Naive thymus-derived CD4-positive, alpha-beta T cell (primary cell): ENCODE measurements around the gene MRPS9. TPM values are rescaled to one million over a fixed set of nuclear protein-coding genes. Genes with fewer than 3 reads are reported as not detected.

Source experiments
- ATAC-seq: fragments of 150-1000 bp; cut with Tn5 transposase; 2 replicates; pipeline ENCODE4 v1.10.0; 2021; ENCODE audit warnings: mild to moderate bottlenecking, moderate library complexity
- CTCF ChIA-PET: fragments of 350-600 bp; sonication (Branson Sonifier 250); formaldehyde crosslinking; loops from one replicate; lab custom pipeline; 2021; ENCODE audit warnings: antibody characterized with exemption; lab: Charles Lee
- POLR2A ChIA-PET: fragments of 350-600 bp; sonication (Branson Sonifier 250); formaldehyde crosslinking; loops from one replicate; lab custom pipeline; 2021; ENCODE audit warnings: antibody characterized with exemption, inconsistent platforms; lab: Charles Lee
- DNase-seq, 9 donors: peaks; one replicate each; pipeline versions ENCODE4 v3.0.0 to v3.0.0-alpha.2; 2020 to 2022; ENCODE audit warnings: mixed read lengths in 1 of 9
- H3K27ac ChIP-seq: one replicate; pipeline ENCODE4 v1.7.0; 2013; ENCODE audit warnings: mild to moderate bottlenecking, low read depth, low read length, moderate library complexity
- H3K27me3 ChIP-seq, 2 donors: one replicate each; pipeline ENCODE4 v1.7.0; 2013; ENCODE audit warnings: low read length in 2 of 2, mild to moderate bottlenecking in 2 of 2, moderate library complexity in 2 of 2; ENCODE audit not compliant: control insufficient read depth in 2 of 2, insufficient read depth in 2 of 2
- H3K36me3 ChIP-seq, 3 experiments: 1 replicate in 2 of 3; 2 replicates in 1 of 3; pipeline ENCODE4 v1.7.0; 2013; ENCODE audit warnings: low read length in 3 of 3, mild to moderate bottlenecking in 3 of 3, moderate library complexity in 1 of 3; ENCODE audit not compliant: insufficient read depth in 3 of 3, control insufficient read depth in 2 of 3
- H3K4me1 ChIP-seq, 2 donors: one replicate each; pipeline ENCODE4 v1.7.0; 2013; ENCODE audit warnings: low read length in 2 of 2, mild to moderate bottlenecking in 2 of 2, moderate library complexity in 1 of 2; ENCODE audit not compliant: control insufficient read depth in 2 of 2, insufficient read depth in 2 of 2
- H3K4me3 ChIP-seq: 2 replicates; pipeline ENCODE4 v1.7.0; 2013; ENCODE audit warnings: mild to moderate bottlenecking, low read length
- H3K9me3 ChIP-seq, 3 experiments: 1 replicate in 2 of 3; 2 replicates in 1 of 3; pipeline ENCODE4 v1.7.0; 2013; ENCODE audit warnings: low read length in 3 of 3; ENCODE audit not compliant: control insufficient read depth in 2 of 3
- H3K27ac Mint-ChIP-seq, 9 donors: one replicate each; pipeline ENCODE4 v1.8.0; 2020 to 2022; ENCODE audit warnings: mixed read lengths in 9 of 9, mild to moderate bottlenecking in 8 of 9, moderate library complexity in 5 of 9, inconsistent platforms in 2 of 9
- H3K27me3 Mint-ChIP-seq, 5 donors: one replicate each; pipeline ENCODE4 v1.8.0; 2021 to 2022; ENCODE audit warnings: mixed read lengths in 5 of 5, mild to moderate bottlenecking in 1 of 5
- H3K36me3 Mint-ChIP-seq, 5 donors: one replicate each; pipeline ENCODE4 v1.8.0; 2020 to 2022; ENCODE audit warnings: mixed read lengths in 5 of 5, mild to moderate bottlenecking in 3 of 5, inconsistent platforms in 1 of 5
- H3K4me1 Mint-ChIP-seq, 7 donors: one replicate each; pipeline ENCODE4 v1.8.0; 2020 to 2022; ENCODE audit warnings: mixed read lengths in 7 of 7, mild to moderate bottlenecking in 3 of 7, inconsistent platforms in 1 of 7
- H3K4me3 Mint-ChIP-seq, 10 donors: one replicate each; pipeline ENCODE4 v1.8.0; 2020 to 2022; ENCODE audit warnings: mild to moderate bottlenecking in 10 of 10, mixed read lengths in 10 of 10, moderate library complexity in 6 of 10, inconsistent platforms in 2 of 10
- H3K9me3 Mint-ChIP-seq, 11 donors: one replicate each; pipeline ENCODE4 v1.8.0; 2020 to 2022; ENCODE audit warnings: mixed read lengths in 11 of 11, mild to moderate bottlenecking in 4 of 11, inconsistent platforms in 1 of 11, moderate library complexity in 1 of 11
- intact Hi-C, 2 donors: fragments of 100-400 bp; cut with micrococcal nuclease; formaldehyde crosslinking; loops; one replicate each; pipeline ENCODE4 v1.15.1; 2023
- polyA plus RNA-seq, 2 donors: library from polyadenylated mRNA; unstranded; fragments of 300-500 nt; fragmentation: Illumina TruSeq; gene quantifications; one replicate each; pipeline ENCODE4 v1.2.3, GENCODE V29; 2021
- total RNA-seq, 6 experiments: library from RNA in 5 of 6; stranded (reverse) in 5 of 6; gene quantifications; 1 replicate in 5 of 6; 2 replicates in 1 of 6; pipeline ENCODE4 v1.2.3 and lab custom pipeline; 2021 to 2026

Gene MRPS9
- total and polyA plus RNA-seq, 7 experiments from 2014 or later, result 12.5 to 40.3 (median 22.2) TPM

DNA sequence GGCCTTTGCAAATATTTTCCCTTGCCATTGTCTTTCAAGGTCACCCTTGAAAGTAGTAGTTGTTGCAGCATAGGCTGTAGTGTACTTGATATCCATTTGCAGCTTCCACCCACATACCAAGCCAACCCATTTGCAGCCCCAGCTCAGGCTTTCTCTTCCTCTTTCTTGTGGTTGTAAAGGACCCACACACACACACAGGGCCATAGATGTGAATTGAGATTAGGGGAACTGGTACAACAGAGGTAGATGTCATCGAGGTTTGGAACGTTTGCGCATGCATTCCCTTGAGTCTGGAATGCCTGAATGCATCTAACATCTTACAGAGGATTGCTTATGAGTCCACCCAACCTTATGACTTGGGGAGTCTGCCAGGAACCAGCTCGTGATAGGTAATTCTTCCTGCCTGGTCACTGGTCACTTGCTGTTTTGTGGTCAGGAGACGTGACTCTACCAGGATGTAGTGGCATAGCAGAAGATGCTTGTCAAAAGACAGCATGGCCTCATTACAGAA, 91.9 kb downstream of the MRPS9 start:
- Histone ChIP-seq H3K36me3 (no peaks in the 10 kb centered on the region), H3K27ac (no peak overlapping the region), H3K4me3 (no peak overlapping the region), H3K9me3 (no peaks in the 10 kb centered on the region), H3K27me3 (no peaks in the 10 kb centered on the region), H3K4me1 (no peaks in the 10 kb centered on the region)
- POLR2A ChIA-PET, result no interaction called here
- intact Hi-C loops, result no loop called here
- ATAC-seq (peak; percentile 68), DNase-seq (no peak)
- H3K9me3 Mint-ChIP-seq, result peaks cover 0 to 5% (median 0%) of the 10 kb centered on the region in 11 donors
- H3K27me3 Mint-ChIP-seq, result peaks cover 4 to 13% (median 10%) of the 10 kb centered on the region in 5 donors
- CTCF ChIA-PET, result no interaction called here
- peaks cover 0 to 4% (median 0%) of the 10 kb centered on the region in 7 donors for H3K4me1 Mint-ChIP-seq
- H3K27ac Mint-ChIP-seq, result no peak overlapping the region
- H3K36me3 Mint-ChIP-seq, result peaks cover 0 to 8% (median 4%) of the 10 kb centered on the region in 5 donors
- no peak overlapping the region for H3K4me3 Mint-ChIP-seq

GRCh38 chr2:105130546-105130945, 92.7 kb downstream of the MRPS9 start:
- Histone ChIP-seq H3K27me3 (no peaks in the 10 kb centered on the region), H3K36me3 (no peaks in the 10 kb centered on the region), H3K4me3 (no peak overlapping the region), H3K27ac (no peak overlapping the region), H3K9me3 (no peaks in the 10 kb centered on the region), H3K4me1 (no peaks in the 10 kb centered on the region)
- H3K9me3 Mint-ChIP-seq, result peaks cover 0 to 5% (median 0%) of the 10 kb centered on the region in 11 donors
- peaks cover 0 to 4% (median 0%) of the 10 kb centered on the region in 7 donors for H3K4me1 Mint-ChIP-seq
- DNase-seq, result no peak
- H3K27me3 Mint-ChIP-seq, result peaks cover 2 to 13% (median 8%) of the 10 kb centered on the region in 5 donors
- intact Hi-C loops, result no loop called here
- no peak overlapping the region for H3K27ac Mint-ChIP-seq
- ChIA-PET CTCF (no interaction called here), POLR2A (no interaction called here)
- no peak for ATAC-seq
- H3K36me3 Mint-ChIP-seq, result peaks cover 0 to 8% (median 4%) of the 10 kb centered on the region in 5 donors
- H3K4me3 Mint-ChIP-seq, result no peak overlapping the region

GRCh38 chr2:105134081-105134480, 96.2 kb downstream of the MRPS9 start:
- ATAC-seq (no peak), DNase-seq (no peak)
- no peak overlapping the region for H3K4me3 ChIP-seq
- CTCF ChIA-PET, result no interaction called here
- H3K27me3 Mint-ChIP-seq, result peaks cover 0 to 20% (median 4%) of the 10 kb centered on the region in 5 donors
- H3K4me3 Mint-ChIP-seq, result no peak overlapping the region
- H3K36me3 ChIP-seq, result no peaks in the 10 kb centered on the region
- intact Hi-C loops, result no loop called here
- H3K4me1 Mint-ChIP-seq, result no peaks in the 10 kb centered on the region
- H3K36me3 Mint-ChIP-seq, result no peaks in the 10 kb centered on the region
- POLR2A ChIA-PET, result no interaction called here
- H3K27ac Mint-ChIP-seq, result no peak overlapping the region
- H3K27ac ChIP-seq, result no peak overlapping the region
- H3K27me3 ChIP-seq, result no peaks in the 10 kb centered on the region
- H3K9me3 Mint-ChIP-seq, result peaks cover 0 to 2% (median 0%) of the 10 kb centered on the region in 11 donors
- no peaks in the 10 kb centered on the region for H3K9me3 ChIP-seq
- H3K4me1 ChIP-seq, result no peaks in the 10 kb centered on the region

GRCh38 chr2:105135436-105135835, 97.6 kb downstream of the MRPS9 start:
- H3K27ac Mint-ChIP-seq, result no peak overlapping the region
- Histone ChIP-seq H3K36me3 (no peaks in the 10 kb centered on the region), H3K27ac (no peak overlapping the region), H3K27me3 (no peaks in the 10 kb centered on the region), H3K4me1 (no peaks in the 10 kb centered on the region), H3K9me3 (no peaks in the 10 kb centered on the region), H3K4me3 (no peak overlapping the region)
- DNase-seq (no peak), ATAC-seq (no peak)
- peaks cover 0 to 2% (median 0%) of the 10 kb centered on the region in 11 donors for H3K9me3 Mint-ChIP-seq
- intact Hi-C loops, result no loop called here
- no peaks in the 10 kb centered on the region for H3K36me3 Mint-ChIP-seq
- no peaks in the 10 kb centered on the region for H3K4me1 Mint-ChIP-seq
- H3K4me3 Mint-ChIP-seq, result no peak overlapping the region
- ChIA-PET POLR2A (no interaction called here), CTCF (no interaction called here)
- peaks cover 7 to 33% (median 16%) of the 10 kb centered on the region in 5 donors for H3K27me3 Mint-ChIP-seq

GRCh38 chr2:105136394-105136793, 98.5 kb downstream of the MRPS9 start:
- Histone ChIP-seq H3K9me3 (no peaks in the 10 kb centered on the region), H3K36me3 (no peaks in the 10 kb centered on the region), H3K4me3 (no peak overlapping the region), H3K27me3 (no peaks in the 10 kb centered on the region), H3K4me1 (no peaks in the 10 kb centered on the region), H3K27ac (no peak overlapping the region)
- Mint-ChIP-seq H3K4me3 (no peak overlapping the region), H3K4me1 (no peaks in the 10 kb centered on the region), H3K9me3 (peaks cover 0 to 2% (median 0%) of the 10 kb centered on the region in 11 donors), H3K27ac (no peak overlapping the region), H3K36me3 (no peaks in the 10 kb centered on the region), H3K27me3 (peaks cover 16 to 43% (median 24%) of the 10 kb centered on the region in 5 donors)
- no peak for DNase-seq
- CTCF ChIA-PET, result no interaction called here
- POLR2A ChIA-PET, result no interaction called here
- intact Hi-C loops, result no loop called here
- no peak for ATAC-seq

DNA sequence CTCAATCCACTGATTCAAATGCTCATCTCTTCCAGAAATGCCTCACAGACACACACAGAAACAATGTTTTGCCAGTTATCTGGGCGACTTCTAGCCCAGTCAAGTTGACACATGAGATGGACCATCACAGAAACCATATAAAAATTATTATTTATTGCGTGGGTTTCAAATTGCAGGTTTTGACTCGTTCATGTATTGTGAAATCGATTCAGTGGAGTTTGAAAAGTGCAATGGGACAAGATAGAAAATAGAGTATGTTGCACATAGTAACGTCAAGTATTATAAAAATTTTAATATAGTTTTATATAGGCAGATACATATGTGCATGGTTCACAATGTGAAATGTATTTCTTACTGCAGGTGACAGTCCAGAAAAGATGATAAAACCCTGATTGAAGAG, 100.8 kb downstream of the MRPS9 start:
- peaks cover 26 to 48% (median 32%) of the 10 kb centered on the region in 5 donors for H3K27me3 Mint-ChIP-seq
- Histone ChIP-seq H3K4me1 (no peaks in the 10 kb centered on the region), H3K4me3 (no peak overlapping the region), H3K27me3 (no peaks in the 10 kb centered on the region), H3K27ac (no peak overlapping the region), H3K36me3 (no peaks in the 10 kb centered on the region), H3K9me3 (no peaks in the 10 kb centered on the region)
- ATAC-seq (no peak), DNase-seq (no peak)
- CTCF ChIA-PET, result no interaction called here
- peaks cover 0 to 2% (median 0%) of the 10 kb centered on the region in 11 donors for H3K9me3 Mint-ChIP-seq
- H3K27ac Mint-ChIP-seq, result no peak overlapping the region
- POLR2A ChIA-PET, result no interaction called here
- no peak overlapping the region for H3K4me3 Mint-ChIP-seq
- no peaks in the 10 kb centered on the region for H3K36me3 Mint-ChIP-seq
- peaks cover 0 to 5% (median 3%) of the 10 kb centered on the region in 7 donors for H3K4me1 Mint-ChIP-seq
- intact Hi-C loops, result no loop called here
